Measurements from ENCODE around the gene ATP8A1.

Gene ATP8A1

DNA sequence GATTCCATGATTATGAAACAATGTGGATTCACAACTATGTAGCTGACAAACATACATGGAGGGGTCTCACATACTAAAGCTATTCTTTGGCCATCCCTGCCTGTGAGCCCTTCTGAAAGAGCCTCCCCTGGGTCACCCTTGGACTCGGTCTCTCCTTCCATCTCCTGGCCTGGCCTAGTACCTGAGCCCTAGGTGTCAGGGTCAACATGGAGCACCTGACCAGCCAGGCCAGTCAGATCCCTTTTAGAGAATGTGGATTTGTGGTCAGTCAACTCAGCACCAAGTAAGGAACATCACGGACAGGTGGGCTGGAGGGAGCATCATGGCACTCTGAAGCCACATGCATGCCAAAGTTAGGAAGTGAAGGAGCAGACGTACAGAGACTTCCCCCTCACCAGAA is 16.3 kb downstream of the ATP8A1 start:
- DNase-seq (ENCODE audit: low spot score): no peak
- TF ChIP-seq, protein P1, sequence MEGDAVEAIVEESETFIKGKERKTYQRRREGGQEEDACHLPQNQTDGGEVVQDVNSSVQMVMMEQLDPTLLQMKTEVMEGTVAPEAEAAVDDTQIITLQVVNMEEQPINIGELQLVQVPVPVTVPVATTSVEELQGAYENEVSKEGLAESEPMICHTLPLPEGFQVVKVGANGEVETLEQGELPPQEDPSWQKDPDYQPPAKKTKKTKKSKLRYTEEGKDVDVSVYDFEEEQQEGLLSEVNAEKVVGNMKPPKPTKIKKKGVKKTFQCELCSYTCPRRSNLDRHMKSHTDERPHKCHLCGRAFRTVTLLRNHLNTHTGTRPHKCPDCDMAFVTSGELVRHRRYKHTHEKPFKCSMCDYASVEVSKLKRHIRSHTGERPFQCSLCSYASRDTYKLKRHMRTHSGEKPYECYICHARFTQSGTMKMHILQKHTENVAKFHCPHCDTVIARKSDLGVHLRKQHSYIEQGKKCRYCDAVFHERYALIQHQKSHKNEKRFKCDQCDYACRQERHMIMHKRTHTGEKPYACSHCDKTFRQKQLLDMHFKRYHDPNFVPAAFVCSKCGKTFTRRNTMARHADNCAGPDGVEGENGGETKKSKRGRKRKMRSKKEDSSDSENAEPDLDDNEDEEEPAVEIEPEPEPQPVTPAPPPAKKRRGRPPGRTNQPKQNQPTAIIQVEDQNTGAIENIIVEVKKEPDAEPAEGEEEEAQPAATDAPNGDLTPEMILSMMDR (IDR thresholded peaks at IDR 0.05; ENCODE audit: extremely low read depth, missing control alignments): no peak

DNA sequence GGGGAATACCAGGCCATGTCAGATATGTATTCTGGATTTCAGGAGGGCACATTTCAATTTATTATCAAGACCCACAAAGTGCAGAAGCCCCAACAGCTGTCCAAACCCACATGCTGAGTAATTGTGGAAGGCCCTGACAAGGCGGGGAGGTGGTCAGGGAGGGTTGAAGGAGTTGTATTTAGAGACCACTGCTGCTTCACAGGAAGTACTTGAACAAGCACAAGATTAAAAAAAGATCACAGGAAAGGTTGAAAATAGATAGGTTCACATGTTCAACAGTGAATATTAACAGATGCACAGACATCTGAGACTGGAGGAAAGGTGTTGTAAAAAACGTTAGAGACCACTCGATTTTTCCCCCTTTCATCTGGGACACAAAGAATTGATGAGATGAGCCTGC is 17.9 kb downstream of the ATP8A1 start:
- peak; percentile 60 for DNase-seq (ENCODE audit: low spot score)

DNA sequence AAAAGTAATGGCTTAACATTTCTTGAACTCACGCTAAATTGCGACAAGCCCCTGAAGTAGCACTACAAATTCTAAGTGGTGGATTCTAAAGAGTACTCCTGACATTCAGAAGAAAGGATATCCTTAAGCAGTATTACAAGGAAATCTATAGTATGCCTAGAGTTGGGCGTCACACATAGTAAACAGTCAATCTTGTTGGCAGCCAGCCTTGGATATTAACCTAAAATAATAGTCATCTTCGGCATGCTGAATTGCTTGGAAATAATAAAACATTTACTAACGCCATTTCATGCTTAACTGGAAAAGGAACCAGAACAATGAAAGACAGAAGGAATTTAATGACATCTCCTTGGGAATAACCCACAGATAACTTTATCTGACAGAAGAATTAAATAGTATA is 18.6 kb downstream of the ATP8A1 start:
- TF ChIP-seq, protein P1 (IDR thresholded peaks at IDR 0.05; ENCODE audit: extremely low read depth, missing control alignments): no peak
- DNase-seq (ENCODE audit: low spot score): no peak

More for the DNA sequence above, 17.9 kb downstream of the ATP8A1 start:
- TF ChIP-seq, protein P1 (IDR thresholded peaks at IDR 0.05; ENCODE audit: extremely low read depth, missing control alignments): no peak

DNA sequence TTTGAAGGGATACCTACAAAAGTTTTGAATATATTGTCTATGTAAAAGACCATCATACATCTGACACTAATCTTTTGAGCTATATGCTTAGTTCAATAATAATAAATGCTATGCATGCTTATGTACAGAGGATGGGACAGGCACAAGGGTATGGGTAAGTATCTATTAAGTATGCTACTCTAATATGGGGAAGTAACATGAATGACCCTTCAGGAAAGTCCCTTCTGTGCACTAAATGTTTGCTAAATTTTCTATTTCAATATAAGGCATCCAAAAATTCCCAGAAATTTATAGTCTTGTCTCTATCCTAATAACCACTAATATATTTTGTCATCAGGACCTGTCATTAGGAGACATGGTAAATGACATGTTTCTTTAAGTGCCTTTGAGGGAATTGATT is 19.0 kb downstream of the ATP8A1 start:
- no peak for DNase-seq (ENCODE audit: low spot score)
- TF ChIP-seq, protein P1 (IDR thresholded peaks at IDR 0.05; ENCODE audit: extremely low read depth, missing control alignments): no peak

DNA sequence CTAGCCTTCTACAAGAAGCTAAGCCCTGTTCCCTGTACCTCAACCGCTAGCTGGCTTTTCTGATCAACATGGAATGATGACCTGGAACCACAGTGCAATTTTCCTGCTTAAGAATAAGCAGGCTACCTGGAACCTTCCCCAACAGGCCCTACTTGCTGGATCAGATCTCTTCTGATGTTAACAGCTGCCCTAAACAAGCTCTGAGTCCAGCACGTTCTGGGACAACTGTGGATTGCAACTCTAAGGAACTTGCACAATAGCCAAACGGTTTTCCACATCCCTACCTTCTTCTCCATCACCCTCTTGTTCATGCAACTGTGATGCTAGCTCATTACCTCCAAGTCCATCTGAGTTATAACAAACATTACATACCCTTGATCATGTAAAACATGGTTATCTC is 19.8 kb downstream of the ATP8A1 start:
- TF ChIP-seq, protein P1 (IDR thresholded peaks at IDR 0.05; ENCODE audit: extremely low read depth, missing control alignments): no peak
- no peak for DNase-seq (ENCODE audit: low spot score)

DNA sequence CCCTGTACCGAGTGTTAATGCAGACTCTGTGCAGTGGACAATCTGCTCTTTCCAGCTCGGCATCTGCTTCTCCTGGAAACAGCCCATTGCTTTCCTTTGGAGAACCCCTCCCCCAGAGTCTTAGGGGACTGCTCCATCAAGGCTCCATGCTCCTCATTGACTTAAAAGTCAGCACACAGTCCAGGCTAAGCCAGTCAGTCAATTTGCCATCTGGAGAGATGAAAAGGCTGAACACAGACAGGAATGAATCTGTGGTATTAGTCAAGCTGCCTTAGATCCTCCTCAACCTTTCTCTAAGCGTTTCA is 20.3 kb downstream of the ATP8A1 start:
- no peak for DNase-seq (ENCODE audit: low spot score)
- TF ChIP-seq, protein P1 (IDR thresholded peaks at IDR 0.05; ENCODE audit: extremely low read depth, missing control alignments): no peak

DNA sequence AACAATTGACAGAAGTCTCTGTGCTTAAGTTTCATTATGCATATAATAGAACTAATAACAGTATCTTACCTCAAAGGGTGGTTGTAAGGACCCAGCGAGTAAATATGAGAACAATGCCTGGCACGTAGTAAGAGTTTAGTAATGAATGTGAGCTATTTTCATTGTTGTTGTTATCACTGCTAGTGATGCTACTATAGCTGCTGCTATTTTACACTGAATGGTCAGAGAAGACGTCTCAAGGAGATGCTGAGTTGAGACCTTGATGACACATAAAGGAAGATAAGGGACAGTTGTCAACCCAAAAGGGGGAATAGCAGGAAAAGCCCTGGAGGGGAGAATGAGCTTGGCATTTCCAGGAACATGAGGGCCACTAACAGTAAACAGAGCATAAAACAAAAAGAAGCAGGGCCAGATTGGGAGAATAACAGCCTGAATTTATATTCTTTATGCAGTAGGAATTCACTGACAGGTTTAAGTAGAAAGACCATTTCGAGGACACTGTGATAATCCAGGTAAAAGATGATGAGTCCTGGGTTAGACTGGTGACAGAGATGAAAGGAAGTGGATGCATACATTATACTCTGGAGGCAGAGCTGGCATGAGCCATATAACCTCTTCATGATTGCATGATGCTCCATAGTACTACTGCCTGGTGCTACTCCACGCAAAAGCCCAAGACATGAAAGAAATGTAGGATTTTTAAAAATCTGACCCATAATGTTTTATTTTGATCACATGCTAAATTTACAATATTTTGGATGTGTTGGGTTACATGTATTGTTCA is 23.1 kb downstream of the ATP8A1 start:
- DNase-seq (ENCODE audit: low spot score): no peak
- TF ChIP-seq, protein P1 (IDR thresholded peaks at IDR 0.05; ENCODE audit: extremely low read depth, missing control alignments): no peak
